ENCODE results near the gene STX18.

The STX18 gene

DNA sequence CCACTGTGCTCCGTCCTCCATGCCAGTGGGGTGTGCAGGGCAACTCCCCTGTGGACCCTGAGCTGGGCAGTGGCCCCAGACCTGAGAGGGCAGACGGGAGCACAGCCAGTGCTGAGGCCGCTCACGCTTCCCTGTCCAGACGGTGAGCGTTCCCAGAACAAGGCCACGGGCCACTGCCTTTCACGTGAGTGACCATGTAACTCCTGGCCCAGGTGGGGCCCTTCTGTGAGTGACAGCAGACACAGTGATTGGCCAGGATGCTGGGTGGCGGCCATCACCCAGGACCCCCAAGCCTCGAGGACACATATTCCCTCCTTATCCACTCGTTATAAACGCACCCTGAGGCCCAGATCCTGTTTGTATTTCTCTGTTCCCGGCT, 144.4 kb downstream of the STX18 start:
- DNase-seq (ENCODE audit: low read depth) = no peak

DNA sequence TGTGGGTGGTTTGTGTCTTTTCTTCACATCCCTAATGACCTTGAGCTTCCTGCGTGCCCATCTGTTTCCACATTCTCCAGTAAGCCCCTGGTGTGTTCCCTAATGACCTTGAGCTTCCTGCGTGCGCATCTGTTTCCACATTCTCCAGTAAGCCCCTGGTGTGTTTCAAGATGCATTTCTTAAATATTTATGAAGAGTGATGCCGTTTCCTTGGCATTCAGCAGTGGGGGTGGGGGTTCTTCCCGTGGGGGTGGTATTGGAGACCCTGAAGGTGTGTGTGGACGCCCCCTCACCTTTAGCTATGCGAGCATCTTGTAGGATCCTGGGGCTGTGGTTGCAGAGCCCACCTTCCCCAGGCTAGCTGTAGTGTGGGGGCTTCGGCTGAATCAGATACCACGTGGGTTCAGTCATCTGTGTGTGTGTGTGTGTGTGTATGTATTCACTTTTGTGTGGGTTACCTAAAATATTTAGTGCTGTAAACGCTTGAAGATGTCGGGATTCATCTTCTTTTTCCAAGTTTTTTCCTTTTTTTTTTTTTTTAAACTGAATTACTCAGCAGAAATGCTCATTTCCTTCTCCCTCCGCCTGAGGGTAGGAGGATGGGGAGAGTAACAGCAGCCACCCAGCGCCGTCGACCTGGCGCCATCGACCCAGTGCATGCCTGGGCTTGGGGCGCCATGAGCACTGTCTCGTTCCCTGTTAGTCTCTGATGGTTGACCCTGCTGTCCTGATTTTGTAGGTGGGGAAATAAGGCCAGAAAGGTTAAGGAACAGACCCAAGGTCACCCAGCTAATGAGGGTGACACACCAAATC, 145.0 kb downstream of the STX18 start:
- no peak for DNase-seq (ENCODE audit: low read depth)

DNA sequence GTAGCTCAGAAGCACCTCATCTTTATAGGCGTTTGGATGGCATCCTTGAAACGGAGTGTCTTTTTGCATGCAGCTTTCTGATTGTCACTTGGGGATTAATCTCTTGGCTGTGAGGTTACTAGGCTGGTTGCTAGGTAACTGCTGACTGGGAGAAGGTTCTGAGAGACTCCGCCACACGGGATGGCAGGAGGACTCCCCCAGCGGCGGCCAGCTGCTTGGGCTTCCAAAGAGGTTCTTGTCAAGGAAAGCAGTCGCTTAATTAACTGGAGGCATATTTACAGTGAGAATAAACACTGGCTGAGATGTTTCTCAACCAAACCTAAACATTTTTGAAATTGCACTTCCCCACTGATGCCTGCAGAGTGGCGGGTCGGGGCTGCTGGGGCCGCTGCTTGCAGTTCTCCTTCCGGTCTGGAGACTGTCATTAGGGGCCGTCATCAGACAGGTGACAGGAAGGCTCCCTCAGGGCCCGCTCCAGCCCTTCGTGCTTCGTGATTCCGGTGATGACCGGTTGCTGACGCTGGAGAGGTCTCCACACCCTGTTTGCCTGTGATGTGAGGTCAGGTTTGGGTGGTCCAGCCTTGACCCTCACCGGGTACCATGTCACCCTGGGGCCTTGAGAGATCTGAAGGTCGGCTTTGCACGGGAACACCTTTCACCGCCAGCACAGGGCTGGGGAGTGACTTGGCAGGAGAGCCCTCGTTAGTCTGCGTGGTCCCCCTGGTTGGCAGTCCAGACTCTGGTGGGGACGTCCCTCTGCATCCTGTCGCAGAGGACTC, 145.8 kb downstream of the STX18 start:
- DNase-seq (ENCODE audit: low read depth) = no peak

DNA sequence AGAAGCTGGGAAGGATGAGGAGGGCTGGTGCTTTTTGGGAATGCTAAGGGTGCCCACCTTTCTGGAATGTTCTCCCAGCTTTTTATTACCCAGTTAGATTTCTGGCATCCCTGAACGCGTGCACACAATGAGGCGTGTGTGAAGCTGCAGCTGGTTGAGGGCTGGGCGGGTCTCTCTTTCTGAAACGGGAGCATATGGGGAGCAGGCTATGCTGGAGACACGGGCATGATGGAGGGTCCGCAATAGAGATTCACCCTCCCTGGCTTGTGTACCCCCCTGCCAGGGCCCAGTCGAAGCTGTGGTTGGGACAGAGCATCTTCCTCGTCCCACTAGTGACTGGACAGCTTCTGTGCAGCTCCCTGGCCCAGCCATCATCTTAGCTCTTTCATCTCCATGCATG, 146.5 kb downstream of the STX18 start:
- no peak for DNase-seq (ENCODE audit: low read depth)

DNA sequence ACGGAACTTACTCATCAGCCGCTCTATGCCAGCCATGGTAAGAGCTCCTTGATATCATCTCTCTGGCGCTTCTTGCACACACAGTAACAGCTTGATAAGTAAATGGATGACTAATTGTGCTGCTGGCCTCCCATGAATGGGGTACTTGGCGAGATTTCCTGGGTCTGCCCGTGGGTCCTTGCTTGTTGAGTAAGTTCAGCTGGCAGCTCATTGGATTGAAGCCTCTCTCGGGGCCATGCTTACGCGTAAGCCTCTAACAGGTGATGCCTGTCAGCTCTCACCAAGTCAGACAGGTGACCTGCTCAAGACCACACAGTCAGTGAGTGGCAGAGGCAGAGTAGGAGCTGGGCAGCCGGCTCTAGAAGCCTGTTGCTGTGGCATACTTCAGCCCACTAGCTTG, 147.2 kb downstream of the STX18 start:
- no peak for DNase-seq (ENCODE audit: low read depth)

DNA sequence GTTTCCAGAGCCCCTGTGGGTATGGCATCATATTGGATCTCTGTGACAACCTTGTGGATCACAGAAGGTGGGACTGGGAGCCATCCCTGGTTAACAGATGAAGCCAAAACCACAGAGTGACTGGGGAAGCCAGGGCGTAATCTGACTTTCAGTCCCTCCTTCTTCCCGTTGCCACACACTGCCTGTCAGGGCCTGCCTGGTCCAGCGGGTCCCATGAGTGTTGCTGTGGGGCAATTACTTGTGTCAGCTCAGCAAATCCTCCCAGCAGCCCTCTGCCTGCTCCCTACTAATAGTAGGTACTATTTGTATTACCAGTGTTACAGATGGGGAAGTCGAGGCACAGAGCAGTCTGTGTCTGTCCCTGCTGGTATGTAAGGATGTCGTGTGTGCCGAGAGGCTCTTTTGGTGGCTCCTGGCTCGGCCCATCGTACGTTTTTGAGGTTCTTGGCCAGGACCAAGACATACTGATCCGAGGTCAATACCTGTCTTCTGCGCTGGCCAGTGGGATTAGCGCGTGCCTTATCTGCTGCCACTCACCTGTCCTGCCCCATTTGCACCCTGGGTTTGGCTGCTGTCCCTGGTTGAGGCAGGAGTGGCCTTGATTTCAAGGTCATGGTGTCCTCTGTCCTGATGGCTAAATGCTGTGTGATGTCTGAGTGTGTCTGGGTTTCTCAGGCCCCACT, 149.2 kb downstream of the STX18 start:
- DNase-seq (ENCODE audit: low read depth) = no peak

DNA sequence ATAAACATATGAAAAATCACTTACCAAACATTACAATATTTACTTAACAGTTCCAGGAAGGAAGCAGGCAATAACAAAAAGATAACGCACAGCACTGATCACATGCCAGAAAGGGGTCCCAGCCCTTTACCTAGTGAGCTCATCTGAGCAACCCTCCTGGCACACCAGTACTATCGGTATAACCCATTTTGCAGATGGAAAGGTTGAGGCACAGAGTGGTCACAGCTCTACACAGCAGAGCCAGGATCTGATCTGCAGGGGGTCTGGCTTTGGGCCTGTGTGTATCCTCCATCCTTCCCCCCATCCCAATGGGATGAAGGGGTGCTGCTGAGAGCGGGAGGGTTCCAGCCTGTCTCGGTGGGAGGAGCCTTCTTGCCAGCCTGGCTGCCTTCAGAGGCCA, 150.0 kb downstream of the STX18 start:
- DNase-seq (ENCODE audit: low read depth) = no peak

DNA sequence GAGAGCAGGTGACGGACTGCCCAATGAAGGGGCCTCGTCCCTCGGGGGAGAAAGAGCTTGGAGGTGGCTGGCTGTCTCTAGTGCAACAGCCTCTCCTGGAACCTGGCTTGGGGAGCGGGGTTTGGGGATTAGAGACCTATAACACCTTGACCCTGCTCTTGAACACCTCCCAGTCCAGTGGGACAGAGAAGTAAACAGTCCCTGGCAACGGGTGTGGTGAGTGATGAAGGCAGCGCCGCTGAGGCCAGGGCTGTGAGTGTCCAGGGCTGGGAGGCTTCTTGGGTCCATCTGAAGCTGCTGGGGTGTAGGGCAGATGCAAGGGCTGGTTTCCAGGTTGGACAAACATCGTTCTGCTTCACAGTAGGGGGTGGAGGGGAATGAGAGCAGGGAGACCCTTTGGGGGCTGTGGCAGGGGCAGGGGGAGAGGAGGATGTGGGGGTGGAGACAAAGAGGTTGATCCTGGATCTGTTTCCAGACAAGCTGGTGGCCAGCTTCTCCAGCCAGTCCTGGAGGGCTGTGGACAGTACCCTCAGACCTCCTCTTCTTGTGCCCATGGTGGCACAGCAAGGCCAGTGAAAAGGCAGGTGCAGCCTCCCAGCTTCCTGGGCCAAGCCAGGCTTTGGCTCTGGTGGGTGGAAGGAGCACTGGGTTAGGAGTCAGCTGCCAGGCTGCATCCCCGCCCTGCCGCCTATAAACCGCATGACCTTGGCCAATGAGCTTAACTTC, 151.2 kb downstream of the STX18 start:
- no peak for DNase-seq (ENCODE audit: low read depth)

DNA sequence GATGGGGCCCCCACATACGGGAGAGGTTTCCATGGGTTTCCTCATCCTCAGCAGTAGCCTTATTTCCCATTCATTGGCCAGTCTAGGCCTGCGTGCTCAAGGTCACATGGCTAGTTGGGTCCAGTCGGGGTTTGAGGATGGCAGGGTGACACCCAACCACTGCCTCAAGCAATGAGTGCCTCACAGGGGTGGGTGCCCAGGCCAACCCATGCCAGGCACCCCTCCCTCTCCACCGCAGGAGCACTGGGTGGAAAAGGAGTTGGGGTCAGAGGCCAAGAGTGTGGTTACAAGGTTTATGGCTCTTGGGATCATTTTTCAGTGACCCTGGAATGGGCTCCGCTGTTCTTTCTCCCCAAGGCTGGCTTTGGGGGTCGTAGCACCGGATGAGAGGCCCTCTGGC, 151.8 kb downstream of the STX18 start:
- no peak for DNase-seq (ENCODE audit: low read depth)

DNA sequence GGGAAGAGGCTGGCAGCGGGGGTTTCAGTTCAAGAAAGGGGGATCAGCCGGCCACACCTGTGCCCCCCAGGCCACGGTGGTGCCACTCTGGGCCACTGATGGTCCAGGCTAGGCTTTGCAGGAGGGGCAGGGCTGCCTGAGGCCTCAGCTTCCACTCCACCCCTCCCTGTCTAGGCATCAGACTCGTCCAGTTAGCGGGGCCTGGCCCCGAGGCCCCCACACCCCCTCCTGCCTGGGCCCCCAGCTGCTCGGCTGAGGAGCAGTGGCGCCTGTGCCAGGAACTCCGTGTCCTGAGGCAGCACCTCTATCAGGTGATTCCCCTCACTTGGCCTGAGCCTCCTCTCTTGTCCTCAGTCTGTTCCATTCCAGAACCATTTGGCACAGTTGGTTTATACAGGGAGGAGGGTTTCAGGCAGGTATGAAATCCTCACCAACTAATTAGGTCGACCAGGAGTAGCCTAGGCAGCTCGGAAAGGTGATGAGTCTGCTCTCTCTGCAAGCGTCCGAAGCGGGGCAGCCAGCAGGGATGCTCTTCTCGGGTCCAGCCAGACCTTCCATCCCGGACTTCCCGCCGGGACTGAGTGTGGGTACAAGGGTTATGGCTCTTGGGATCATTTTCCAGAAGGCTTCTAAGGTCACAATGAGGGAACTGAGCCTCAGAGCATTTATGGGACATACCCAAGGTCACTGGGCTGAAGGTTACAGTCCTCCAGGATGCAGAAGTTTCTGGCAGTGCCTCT, 152.8 kb downstream of the STX18 start:
- no peak for DNase-seq (ENCODE audit: low read depth)

DNA sequence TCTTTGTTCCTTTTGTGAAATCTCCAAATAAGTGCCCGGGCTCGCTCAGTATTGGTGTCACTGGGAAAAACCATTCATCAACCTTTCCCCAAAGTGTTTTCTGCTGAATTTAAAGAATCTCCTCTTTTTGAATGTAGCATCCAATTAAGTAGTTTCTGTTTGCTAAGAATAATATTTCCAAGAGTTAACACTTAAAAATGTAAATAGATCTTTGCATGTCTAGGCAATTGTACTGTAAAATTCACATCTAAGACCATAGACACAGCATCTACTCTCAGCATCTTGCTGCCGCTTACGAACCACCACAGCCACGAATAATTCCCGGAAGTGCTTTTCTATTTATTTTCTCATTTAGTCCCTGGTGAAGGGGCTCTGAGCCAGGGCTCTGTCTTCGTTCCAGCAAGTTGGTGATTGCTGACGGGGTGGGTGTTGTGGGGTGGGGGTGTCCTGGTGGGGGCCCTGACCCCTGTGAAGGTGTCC, 153.5 kb downstream of the STX18 start:
- DNase-seq (ENCODE audit: low read depth) = no peak

DNA sequence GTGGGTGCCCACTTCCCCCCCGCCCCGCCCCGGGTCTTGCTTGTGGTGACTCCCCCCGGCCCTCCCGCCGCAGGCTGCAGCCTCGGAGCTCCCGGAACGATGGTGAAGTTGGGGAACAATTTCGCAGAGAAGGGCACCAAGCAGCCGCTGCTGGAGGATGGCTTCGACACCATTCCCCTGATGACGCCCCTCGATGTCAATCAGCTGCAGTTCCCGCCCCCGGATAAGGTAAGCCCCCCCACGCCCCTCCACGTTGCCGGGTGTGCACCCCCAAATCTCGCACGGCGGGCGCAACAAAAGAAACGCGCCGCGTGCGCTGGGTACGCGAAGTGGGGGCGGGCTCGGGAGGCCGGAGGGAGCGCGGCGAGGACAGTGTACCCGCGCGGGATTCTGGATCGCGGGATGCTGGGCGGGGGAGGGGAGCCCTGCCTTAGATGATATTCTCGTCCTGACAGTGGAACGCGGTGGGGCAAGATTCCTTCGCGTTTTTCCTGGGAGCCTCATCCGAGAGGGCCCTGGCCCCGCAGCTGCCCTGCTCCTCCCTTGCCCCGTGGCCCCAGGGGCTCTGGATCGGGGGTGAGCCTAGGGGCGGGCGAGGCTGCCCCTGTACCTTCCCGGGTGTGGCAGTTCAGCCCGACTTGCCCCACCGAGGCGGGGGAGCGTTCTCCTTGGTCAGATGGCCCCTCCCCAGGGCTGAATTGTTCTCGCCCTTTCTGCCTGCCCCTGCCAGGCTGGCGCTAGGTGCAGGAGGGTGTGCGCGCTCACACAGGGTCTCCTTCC, 154.1 kb downstream of the STX18 start:
- no peak for DNase-seq (ENCODE audit: low read depth)

DNA sequence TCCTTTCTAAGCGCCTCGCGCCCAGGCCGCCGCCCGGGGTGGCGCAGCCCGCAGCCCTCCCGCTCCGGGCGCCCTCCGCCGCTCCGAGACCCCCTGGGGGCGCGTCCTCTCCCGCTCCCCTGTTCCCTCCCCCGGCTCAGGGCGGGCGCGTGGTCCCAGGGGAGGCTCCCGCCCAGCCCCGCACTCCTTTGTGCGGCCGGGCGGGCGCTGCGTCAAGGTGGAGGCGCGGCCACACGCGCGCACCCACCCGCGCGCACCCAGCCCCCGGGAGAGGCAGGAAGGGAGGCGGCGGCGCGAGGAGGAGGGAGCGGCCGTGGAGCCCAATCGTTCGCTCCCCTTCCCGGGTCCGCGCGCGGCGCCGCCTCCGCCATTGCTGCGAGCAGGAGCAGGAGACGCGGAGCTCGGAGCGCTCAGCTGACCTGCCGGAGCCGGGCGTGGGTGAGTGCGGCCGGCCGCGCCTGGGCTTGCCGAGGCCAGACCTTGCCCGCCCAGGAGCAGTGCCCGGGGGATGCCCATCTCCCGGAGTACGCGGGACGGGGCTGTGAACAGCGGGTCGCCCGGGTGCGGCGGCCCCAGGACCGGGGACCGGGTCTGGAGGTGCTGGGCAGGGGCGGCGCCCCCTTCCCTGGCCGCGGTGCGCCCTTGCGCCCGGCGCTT, 155.0 kb downstream of the STX18 start, which contains the start of gene NSG1:
Gene NSG1 (plus strand): TSS at position 367 of the 657 bp plus-strand sequence. CDS start 528 bp downstream, outside the sequence.
- no peak for DNase-seq (ENCODE audit: low read depth)

DNA sequence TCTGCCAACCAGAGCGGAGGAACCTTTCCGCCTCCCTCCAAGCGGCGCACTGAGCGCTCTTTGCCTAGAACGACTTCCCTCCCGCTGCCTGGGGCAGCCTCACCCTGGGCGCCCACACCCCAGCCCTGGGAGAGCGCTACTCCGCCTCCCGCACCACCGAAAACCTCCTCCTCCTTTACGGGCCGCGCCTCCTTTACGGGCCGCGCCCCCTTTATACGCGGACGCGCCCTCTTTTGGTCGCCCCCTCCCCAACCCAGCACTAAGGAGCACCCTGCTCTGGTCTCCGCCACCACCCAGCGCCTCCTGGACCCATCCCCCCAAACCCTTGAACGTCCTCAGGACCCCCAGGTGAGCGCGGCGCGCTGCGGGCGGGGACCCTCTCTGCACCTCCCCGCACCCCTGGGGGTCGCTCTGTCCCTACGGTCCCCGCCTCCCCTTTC, 155.5 kb downstream of the STX18 start:
- DNase-seq (ENCODE audit: low read depth) = no peak

DNA sequence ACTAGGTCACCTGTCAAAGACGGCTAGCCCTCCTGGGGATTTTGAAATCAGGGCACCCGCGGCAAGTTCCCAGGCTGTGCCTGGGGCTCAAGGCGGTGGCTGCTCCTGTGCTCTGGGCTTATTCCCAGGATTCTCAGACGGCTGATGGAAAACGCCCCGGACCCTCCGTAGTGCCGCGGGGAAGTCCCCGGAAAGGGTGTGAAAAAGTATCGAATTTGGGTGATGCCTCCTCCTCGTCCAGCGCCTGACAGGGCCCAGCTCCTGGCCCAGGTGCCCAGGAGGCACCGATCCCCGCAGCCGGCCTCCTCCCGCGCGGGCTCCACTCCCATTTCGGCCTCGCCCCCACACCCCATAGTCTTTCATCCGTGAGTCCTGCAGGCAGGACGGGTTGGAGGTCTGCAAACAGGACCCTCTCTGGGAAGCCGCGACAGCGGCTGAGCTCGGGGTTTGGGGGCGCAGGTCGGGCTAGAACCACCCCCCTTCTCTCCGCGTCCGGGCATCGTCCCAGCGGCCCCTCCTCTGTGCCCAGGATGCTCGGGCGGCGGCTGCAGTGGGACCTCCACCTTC, 156.0 kb downstream of the STX18 start:
- DNase-seq (ENCODE audit: low read depth) = no peak

DNA sequence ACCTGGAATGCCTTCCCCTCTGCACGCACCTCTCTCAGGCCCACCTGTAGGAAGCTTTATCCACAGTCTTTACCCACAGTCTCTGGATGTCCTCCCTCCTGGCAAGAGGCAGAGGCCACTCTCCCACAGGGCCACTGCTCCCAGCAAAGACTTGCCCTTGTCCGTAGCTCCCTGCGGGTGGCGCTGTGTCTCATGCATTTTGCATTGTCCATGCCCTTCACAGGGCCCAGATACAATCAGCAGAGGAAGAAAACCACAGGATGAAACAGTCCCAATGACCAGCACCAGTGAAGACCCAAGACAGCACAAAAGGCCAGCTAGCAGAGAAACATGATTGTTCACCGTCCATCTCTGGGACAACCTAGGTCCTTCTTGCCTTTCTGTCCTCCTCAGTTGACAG, 157.0 kb downstream of the STX18 start:
- DNase-seq (ENCODE audit: low read depth) = no peak

DNA sequence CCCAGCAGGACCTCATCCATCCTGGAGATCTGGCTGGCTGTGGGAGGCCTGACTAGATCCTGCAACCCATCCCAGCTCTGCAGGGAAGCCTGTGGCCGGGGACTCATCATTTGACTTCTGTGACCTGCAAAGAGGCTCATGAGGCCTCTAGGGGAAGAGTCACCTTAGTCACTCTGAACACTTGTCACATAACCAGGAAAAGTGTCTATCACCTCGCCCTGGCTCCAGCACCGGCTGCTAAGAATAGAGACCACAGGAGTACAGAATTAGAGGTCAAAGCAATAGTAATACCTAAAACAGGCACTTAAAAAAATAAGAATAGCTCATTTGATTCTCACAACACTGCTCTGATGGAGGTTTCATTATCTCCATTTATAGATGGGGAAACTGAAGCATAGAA, 158.8 kb downstream of the STX18 start:
- DNase-seq (ENCODE audit: low read depth) = no peak

DNA sequence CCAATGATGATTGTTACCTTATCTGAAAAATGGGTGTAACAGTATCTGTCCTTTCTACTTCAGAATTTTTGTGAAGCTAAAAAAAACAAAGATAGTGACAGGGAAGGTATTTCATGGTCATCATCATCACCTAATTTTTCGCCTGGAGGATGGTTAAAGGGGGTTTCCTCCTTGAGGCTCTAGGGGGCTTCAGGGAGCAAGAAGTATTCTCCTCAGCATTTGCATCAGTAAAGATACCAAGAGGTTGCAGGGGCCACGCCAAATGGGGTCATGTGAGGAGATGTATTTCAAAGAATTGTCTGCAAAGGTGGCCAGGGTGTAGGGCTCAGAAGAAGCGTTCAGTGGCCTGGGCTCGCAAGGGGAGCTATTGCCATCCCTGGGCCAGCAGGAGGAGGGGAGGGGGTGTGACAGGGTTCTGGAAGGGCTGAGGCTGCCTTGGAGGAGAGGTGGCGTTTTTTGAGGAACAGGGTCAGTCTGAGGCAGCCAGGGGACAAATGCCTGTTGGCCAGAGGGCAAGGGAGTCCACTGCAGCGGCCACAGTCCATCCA, 162.2 kb downstream of the STX18 start:
- no peak for DNase-seq (ENCODE audit: low read depth)

DNA sequence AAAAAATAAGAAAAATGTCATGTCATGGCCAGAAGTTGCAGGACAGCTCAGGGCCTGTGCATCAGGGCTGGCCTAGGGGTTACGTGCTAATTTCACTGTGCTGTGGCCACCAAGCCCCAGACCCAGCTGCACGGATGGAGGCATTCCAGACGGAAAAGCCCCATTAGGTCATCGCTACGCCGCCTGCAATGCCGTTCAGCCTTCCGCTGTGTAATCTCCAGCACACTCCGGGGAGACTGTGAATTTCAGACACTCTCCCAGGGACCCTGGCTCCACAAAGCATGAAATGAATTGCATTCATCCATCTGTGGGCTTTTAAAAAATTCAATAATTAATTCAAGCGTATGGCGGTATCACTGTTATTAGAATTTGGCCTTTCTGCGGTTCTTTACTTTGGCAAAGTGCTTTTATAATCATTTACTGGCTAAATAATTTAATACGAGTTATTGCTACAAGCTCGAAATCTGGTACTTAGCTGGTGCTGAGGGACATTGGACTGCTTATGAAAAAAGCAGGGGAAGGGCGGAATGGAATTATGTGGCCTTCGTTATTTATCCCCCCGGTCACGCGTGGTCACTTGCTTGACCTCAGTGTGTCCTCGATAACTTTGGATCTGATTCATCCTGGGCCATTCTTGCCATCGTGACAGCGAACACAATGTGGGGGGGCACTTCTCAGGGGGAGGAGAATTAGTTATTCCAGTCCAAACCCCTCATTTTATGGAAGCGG, 164.0 kb downstream of the STX18 start:
- DNase-seq (ENCODE audit: low read depth) = no peak
